ENCODE results near the gene STYXL1. TPM values are rescaled to one million over a fixed set of nuclear protein-coding genes. Genes with fewer than 3 reads are reported as not detected.

STYXL1 gene
- total RNA-seq, 1 donor from 2014 or later, result 28.5 TPM

DNA sequence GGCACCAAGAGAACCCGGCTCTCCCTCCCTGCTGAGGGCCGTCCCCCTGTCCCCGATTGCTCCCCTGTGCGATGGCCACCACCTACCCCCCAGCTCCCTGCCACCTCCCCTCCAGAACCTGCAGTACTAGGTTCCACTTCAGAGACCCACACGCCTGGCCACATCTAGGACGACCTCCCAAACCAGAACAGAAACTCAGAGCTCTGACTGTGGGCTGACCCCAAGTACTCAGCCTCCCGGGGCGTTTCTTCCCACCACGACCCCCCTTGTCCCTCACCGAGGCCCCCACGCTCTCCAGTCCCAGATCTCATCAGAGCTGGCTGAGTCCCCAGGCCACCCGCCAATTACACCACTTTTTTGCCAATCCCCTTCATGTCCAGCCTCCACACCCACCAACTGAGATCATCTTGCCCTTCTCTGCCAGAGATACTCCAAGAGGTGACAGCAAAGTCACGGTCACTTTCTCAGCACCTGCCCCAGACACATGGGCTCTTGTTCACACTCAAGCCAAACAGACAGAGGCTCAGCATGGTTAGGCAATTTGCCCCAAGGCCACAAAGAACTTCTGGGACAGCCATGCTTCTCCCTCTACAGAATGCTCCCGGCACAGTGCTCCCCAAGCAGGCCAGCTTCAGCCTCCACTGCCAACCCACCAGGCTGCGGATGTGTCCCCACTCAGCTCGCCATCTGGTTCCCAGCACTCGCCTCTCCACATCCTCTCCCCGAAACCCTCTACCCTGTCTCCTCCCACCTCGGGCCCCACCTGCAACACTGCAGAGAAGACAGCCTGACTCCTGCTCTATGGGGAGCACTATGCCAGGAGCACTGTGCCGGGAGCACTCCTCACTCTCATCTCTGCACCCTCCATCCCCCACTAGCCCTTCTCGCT lies 58.1 kb downstream of the STYXL1 start:
- peaks cover 10% of the 10 kb centered on the region for H3K36me3 Mint-ChIP-seq (ENCODE audit: low read depth)
- no peak for DNase-seq (ENCODE audit: low spot score)
- no peak overlapping the region for H3K27ac Mint-ChIP-seq (ENCODE audit: unreplicated experiment)

DNA sequence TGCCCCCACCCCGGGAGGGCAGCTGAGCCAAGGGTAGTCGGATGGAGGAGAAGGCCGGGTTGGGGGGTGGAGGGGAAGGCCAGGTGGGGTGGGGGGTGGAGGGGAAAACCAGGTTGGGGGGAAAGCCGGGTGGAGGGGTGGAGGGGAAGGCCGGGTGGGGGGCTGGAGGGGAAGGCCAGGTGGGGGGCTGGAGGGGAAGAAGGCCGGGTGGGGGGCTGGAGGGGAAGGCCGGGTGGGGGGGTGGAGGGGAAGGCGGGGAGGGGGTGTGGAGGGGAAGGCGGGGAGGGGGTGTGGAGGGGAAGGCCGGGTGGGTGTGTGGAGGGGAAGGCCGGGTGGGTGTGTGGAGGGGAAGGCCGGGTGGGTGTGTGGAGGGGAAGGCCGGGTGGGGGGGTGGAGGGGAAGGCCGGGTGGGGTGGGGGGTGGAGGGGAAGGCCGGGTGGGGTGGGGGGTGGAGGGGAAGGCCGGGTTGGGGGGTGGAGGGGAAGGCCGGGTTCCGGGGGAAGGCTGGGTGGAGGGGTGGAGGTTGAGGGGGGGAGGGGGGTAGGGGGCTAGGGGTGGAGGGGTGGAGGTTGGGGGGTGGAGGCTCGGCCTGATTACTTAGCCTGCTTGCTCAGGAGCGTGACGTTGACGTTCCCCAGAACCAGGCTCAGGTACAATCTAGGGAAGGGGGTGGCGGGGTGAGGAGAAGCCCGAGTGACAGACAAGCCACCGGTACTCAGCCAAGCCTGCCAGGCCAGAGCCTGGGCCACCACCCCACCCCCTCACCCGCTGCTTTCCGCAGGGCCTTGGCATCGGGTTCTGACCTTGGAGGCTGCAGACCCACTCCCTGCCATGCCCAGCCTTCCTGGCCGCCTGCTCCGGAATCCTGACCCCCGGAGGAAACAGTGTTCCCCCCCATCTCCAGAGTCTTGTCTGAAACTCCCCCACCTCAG lies 59.0 kb downstream of the STYXL1 start:
- DNase-seq (ENCODE audit: low spot score), result no peak
- H3K36me3 Mint-ChIP-seq (ENCODE audit: low read depth), result peaks cover 10% of the 10 kb centered on the region
- H3K4me3 Mint-ChIP-seq (ENCODE audit: unreplicated experiment), result no peak overlapping the region
- H3K4me1 Mint-ChIP-seq (ENCODE audit: low read depth), result peaks cover 18% of the 10 kb centered on the region
- TF ChIP-seq, protein P1, sequence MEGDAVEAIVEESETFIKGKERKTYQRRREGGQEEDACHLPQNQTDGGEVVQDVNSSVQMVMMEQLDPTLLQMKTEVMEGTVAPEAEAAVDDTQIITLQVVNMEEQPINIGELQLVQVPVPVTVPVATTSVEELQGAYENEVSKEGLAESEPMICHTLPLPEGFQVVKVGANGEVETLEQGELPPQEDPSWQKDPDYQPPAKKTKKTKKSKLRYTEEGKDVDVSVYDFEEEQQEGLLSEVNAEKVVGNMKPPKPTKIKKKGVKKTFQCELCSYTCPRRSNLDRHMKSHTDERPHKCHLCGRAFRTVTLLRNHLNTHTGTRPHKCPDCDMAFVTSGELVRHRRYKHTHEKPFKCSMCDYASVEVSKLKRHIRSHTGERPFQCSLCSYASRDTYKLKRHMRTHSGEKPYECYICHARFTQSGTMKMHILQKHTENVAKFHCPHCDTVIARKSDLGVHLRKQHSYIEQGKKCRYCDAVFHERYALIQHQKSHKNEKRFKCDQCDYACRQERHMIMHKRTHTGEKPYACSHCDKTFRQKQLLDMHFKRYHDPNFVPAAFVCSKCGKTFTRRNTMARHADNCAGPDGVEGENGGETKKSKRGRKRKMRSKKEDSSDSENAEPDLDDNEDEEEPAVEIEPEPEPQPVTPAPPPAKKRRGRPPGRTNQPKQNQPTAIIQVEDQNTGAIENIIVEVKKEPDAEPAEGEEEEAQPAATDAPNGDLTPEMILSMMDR (IDR thresholded peaks at IDR 0.05), result no peak
- H3K27ac Mint-ChIP-seq (ENCODE audit: unreplicated experiment), result no peak overlapping the region
- no peaks in the 10 kb centered on the region for H3K9me3 Mint-ChIP-seq (ENCODE audit: low read depth)
- no peaks in the 10 kb centered on the region for H3K27me3 Mint-ChIP-seq (ENCODE audit: low read depth)

More for the DNA sequence above, 58.1 kb downstream of the STYXL1 start:
- Mint-ChIP-seq H3K27me3 (ENCODE audit: low read depth) (no peaks in the 10 kb centered on the region), H3K4me1 (ENCODE audit: low read depth) (peaks cover 19% of the 10 kb centered on the region), H3K4me3 (ENCODE audit: unreplicated experiment) (no peak overlapping the region), H3K9me3 (ENCODE audit: low read depth) (no peaks in the 10 kb centered on the region)
- TF ChIP-seq, protein P1 (IDR thresholded peaks at IDR 0.05), result no peak

DNA sequence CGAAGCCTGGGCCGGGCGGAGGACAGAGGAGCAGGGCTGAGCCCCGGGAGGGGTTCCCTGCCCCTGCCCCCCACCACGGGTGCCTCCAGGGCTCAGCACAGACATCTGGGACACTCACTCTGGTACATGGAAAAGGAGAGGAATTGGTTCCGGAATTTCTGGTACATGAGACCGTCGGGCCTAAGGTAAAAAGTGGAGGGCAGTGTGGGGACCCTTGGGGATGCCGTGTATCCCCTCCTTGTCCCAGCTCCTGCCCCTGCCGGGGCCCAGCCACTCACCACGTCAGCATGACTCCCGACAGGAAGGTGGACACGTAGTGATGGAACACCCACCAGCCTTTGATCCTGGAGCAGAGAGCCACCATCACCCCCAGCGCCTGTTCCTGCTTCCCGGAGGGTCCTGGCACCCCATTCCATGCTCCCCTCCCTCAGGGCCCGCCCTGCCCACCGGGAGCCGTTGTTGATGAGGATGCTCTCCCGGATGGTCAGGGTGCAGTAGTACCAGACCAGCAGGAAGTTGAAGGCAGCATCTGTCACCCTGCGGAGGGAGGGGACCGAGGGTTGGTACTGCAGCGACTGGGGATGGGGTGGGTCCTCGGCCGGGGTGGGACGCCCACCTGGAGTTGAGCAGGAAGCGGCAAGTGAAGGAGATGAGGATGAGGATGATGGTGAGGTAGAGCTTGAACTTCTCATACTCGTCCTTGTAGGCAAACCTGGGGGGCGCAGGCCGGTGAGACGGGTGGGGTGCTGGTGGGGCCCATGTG lies 59.8 kb downstream of the STYXL1 start:
- Mint-ChIP-seq H3K27me3 (ENCODE audit: low read depth) (no peaks in the 10 kb centered on the region), H3K4me1 (ENCODE audit: low read depth) (peaks cover 11% of the 10 kb centered on the region), H3K27ac (ENCODE audit: unreplicated experiment) (no peak overlapping the region), H3K36me3 (ENCODE audit: low read depth) (peaks cover 12% of the 10 kb centered on the region), H3K4me3 (ENCODE audit: unreplicated experiment) (no peak overlapping the region), H3K9me3 (ENCODE audit: low read depth) (no peaks in the 10 kb centered on the region)
- no peak for DNase-seq (ENCODE audit: low spot score)
- TF ChIP-seq, protein P1 (IDR thresholded peaks at IDR 0.05), result no peak

DNA sequence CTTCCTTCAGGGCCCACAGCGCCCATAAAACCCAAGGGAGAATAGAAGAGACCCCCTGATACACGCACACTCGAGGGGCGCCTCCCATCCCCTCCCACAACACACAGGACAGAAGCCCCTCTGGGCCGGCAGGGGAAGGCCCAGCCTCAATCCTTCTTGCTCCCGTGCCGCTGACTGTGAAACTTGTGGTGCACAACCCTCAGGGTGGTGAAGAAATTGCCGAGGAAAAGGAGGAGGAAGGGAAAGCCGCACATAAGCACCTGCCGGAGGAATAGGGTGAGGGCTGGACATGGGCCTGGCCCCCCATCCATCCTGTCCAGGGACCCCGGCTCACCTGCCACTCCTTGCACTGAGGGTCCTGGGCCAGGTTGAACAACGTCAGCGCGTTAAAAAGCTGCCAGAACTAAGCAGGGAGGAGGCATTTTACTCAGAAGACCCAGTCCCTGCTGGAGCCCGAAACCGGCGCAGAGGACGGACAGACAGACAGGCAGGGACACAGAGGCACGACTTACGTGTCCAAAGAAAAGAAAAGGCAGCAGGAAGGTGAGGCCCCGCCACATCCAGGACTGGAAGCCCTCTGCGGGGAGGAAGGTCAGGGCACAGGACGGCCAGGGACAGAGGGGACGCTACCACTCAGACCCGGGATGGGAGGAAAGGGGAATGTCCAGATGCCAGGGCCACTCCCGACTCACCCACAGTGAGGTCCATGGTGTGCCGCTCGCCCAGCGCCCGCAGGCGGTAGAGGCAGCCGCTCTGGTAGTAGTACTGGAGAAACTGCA lies 60.6 kb downstream of the STYXL1 start:
- no peak for DNase-seq (ENCODE audit: low spot score)
- H3K4me1 Mint-ChIP-seq (ENCODE audit: low read depth), result peaks cover 9% of the 10 kb centered on the region
- no peak overlapping the region for H3K4me3 Mint-ChIP-seq (ENCODE audit: unreplicated experiment)
- peaks cover 12% of the 10 kb centered on the region for H3K36me3 Mint-ChIP-seq (ENCODE audit: low read depth)
- TF ChIP-seq, protein P1 (IDR thresholded peaks at IDR 0.05), result no peak
- peak overlapping the region; percentile 57 for H3K27ac Mint-ChIP-seq (ENCODE audit: unreplicated experiment)
- H3K9me3 Mint-ChIP-seq (ENCODE audit: low read depth), result no peaks in the 10 kb centered on the region
- no peaks in the 10 kb centered on the region for H3K27me3 Mint-ChIP-seq (ENCODE audit: low read depth)
